ENCODE measurements around the gene FSTL4.

The FSTL4 gene

DNA sequence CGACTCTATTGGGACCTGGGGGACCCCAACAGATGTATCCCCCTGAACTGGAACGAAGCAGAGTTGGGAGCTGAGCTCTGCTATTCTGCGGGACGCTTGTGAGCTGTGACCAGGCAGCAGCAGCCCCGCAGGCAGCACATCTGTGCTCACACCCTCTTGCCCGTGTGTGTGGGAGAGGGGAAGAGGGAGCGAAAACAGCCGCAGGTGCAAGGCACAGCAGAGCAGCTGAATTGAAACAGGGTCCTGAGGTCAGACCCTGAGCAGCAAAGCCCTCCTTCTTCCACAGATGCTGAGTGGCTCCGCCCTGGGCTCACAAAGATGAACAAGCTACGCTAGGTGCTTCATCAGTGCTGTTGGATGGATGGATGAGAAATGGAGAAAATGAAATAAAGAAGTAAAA is 361.8 kb downstream of the FSTL4 start:
- Mint-ChIP-seq H3K9me3 (no peaks in the 10 kb centered on the region), H3K4me1 (ENCODE audit: low read depth) (peaks cover under 1% of the 10 kb centered on the region), H3K36me3 (ENCODE audit: low read depth) (no peaks in the 10 kb centered on the region), H3K4me3 (no peak overlapping the region), H3K27me3 (ENCODE audit: low read depth) (no peaks in the 10 kb centered on the region), H3K27ac (no peak overlapping the region)

- no peaks in the 10 kb centered on the region for H3K27me3 Mint-ChIP-seq (ENCODE audit: low read depth)
- no peaks in the 10 kb centered on the region for H3K36me3 Mint-ChIP-seq (ENCODE audit: low read depth)
- H3K4me3 Mint-ChIP-seq = no peak overlapping the region
- H3K4me1 Mint-ChIP-seq (ENCODE audit: low read depth) = peaks cover 4% of the 10 kb centered on the region
- H3K27ac Mint-ChIP-seq = no peak overlapping the region
- H3K9me3 Mint-ChIP-seq = no peaks in the 10 kb centered on the region
Measured at GRCh38 chr5:133249593-133249992, 362.7 kb downstream of the FSTL4 start.

- Mint-ChIP-seq H3K4me1 (ENCODE audit: low read depth) (peaks cover 13% of the 10 kb centered on the region), H3K27me3 (ENCODE audit: low read depth) (no peaks in the 10 kb centered on the region), H3K36me3 (ENCODE audit: low read depth) (no peaks in the 10 kb centered on the region), H3K4me3 (no peak overlapping the region), H3K27ac (no peak overlapping the region), H3K9me3 (no peaks in the 10 kb centered on the region)
Measured at GRCh38 chr5:133247881-133248624, 364.3 kb downstream of the FSTL4 start.

- Mint-ChIP-seq H3K27ac (no peak overlapping the region), H3K4me3 (no peak overlapping the region), H3K9me3 (no peaks in the 10 kb centered on the region), H3K36me3 (ENCODE audit: low read depth) (no peaks in the 10 kb centered on the region), H3K27me3 (ENCODE audit: low read depth) (no peaks in the 10 kb centered on the region), H3K4me1 (ENCODE audit: low read depth) (peaks cover 13% of the 10 kb centered on the region)
Measured at GRCh38 chr5:133247151-133247709, 365.1 kb downstream of the FSTL4 start.

DNA sequence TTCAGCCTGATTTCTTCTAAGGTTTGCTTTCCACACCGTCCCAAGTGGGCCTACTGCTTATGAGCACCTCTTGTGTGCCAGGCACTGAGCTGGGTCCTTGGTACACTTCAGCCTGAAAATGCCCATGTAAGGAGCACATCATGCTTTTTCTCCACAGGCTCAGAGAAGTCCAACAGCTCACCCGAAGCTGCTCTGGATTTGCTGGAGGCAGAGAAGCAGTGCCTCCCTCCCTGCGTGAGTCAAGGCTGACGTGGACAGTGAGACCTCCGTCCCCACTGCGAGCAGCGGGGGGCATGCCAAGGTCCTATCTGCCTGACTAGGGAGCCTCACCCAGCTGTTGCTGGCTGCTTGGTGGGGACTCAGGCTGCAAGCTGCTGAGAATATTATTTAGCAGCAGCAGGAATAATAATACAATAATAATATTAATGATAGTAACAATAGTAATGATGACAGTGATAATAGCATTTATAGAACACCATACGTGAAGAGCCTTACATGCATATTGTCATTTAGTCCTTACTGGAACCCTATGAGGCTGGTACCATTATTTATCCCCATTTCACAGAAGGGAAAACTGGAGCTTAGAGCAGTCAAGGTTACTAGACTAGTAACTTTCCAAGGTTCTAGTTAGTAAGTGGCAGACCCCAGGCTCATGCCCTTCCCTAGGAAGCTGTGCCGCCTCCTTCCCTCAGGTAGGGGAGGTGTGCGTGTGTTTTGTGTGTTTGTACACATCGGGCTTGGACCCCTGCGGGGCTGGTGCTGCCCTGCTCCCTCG is 365.8 kb downstream of the FSTL4 start:
- Mint-ChIP-seq H3K27ac (no peak overlapping the region), H3K4me1 (ENCODE audit: low read depth) (peaks cover 13% of the 10 kb centered on the region), H3K36me3 (ENCODE audit: low read depth) (no peaks in the 10 kb centered on the region), H3K4me3 (no peak overlapping the region), H3K27me3 (ENCODE audit: low read depth) (no peaks in the 10 kb centered on the region), H3K9me3 (no peaks in the 10 kb centered on the region)

DNA sequence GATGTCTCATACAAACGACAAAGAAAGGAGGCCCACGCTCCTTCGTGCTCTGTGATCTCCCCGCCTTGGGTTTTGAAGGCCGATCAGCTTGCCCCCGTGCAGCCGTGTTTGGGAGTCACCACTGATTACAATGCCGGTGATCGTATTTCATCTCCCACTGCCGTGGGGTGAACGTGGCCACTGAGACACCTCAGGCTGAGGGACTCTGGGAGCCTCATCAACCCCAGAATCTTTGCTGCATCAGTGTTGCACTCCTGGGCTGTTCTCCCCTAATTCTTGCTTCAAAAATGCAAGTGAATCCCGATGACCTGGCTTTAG is 366.3 kb downstream of the FSTL4 start:
- no peaks in the 10 kb centered on the region for H3K9me3 Mint-ChIP-seq
- peaks cover 13% of the 10 kb centered on the region for H3K4me1 Mint-ChIP-seq (ENCODE audit: low read depth)
- H3K4me3 Mint-ChIP-seq = no peak overlapping the region
- no peaks in the 10 kb centered on the region for H3K36me3 Mint-ChIP-seq (ENCODE audit: low read depth)
- no peaks in the 10 kb centered on the region for H3K27me3 Mint-ChIP-seq (ENCODE audit: low read depth)
- no peak overlapping the region for H3K27ac Mint-ChIP-seq

DNA sequence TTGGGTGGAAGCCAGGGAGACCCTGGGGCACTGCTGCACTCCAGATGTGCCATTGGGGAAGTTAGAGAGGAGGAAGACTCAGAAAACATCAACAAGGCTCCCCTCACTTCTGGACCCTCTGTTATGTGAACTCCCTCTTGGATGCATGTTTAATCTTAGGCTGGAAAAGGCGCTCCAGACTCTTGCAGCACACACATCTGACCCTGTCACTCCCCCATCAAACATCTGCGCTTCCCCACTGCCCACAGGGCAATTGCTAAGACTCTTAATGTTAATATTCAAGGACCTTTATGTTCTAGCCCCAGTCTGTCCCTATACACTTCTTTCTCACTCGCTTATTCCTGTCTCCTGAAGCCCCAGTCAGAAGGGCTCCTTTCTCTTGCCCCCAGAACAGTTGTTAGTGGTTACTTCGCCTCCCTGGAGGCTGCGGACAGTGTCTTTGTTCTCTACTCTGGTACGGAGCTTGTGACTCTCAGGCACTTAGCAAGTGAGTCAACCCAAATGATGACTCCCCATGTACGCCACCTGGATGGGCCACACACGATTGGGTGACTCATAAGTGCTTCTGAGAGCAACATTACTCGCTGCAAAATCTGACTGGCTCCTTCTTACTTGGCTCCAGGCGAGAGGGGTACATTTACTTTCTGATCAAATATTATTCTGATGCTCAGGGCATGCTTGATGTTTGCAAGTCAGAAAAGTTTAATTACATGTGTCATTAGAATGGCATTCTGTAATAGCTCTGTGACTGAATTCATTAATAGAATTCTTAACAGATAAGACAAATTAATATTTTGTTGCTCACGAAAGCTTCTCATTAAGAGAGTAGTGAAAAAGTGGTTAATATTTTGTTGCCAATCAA is 366.9 kb downstream of the FSTL4 start:
- no peaks in the 10 kb centered on the region for H3K36me3 Mint-ChIP-seq (ENCODE audit: low read depth)
- H3K4me1 Mint-ChIP-seq (ENCODE audit: low read depth) = peaks cover 16% of the 10 kb centered on the region
- H3K27me3 Mint-ChIP-seq (ENCODE audit: low read depth) = no peaks in the 10 kb centered on the region
- H3K4me3 Mint-ChIP-seq = no peak overlapping the region
- H3K27ac Mint-ChIP-seq = peak overlapping the region; percentile 54
- no peaks in the 10 kb centered on the region for H3K9me3 Mint-ChIP-seq

- Mint-ChIP-seq H3K27ac (peak overlapping the region; percentile 74), H3K27me3 (ENCODE audit: low read depth) (no peaks in the 10 kb centered on the region), H3K9me3 (no peaks in the 10 kb centered on the region), H3K4me3 (no peak overlapping the region), H3K36me3 (ENCODE audit: low read depth) (no peaks in the 10 kb centered on the region), H3K4me1 (ENCODE audit: low read depth) (peaks cover 16% of the 10 kb centered on the region)
Measured at GRCh38 chr5:133244242-133244641, 368.1 kb downstream of the FSTL4 start.

- H3K9me3 Mint-ChIP-seq = no peaks in the 10 kb centered on the region
- H3K27me3 Mint-ChIP-seq (ENCODE audit: low read depth) = no peaks in the 10 kb centered on the region
- H3K27ac Mint-ChIP-seq = no peak overlapping the region
- peaks cover 16% of the 10 kb centered on the region for H3K4me1 Mint-ChIP-seq (ENCODE audit: low read depth)
- no peaks in the 10 kb centered on the region for H3K36me3 Mint-ChIP-seq (ENCODE audit: low read depth)
- H3K4me3 Mint-ChIP-seq = no peak overlapping the region
Measured at GRCh38 chr5:133243196-133243595, 369.1 kb downstream of the FSTL4 start.

DNA sequence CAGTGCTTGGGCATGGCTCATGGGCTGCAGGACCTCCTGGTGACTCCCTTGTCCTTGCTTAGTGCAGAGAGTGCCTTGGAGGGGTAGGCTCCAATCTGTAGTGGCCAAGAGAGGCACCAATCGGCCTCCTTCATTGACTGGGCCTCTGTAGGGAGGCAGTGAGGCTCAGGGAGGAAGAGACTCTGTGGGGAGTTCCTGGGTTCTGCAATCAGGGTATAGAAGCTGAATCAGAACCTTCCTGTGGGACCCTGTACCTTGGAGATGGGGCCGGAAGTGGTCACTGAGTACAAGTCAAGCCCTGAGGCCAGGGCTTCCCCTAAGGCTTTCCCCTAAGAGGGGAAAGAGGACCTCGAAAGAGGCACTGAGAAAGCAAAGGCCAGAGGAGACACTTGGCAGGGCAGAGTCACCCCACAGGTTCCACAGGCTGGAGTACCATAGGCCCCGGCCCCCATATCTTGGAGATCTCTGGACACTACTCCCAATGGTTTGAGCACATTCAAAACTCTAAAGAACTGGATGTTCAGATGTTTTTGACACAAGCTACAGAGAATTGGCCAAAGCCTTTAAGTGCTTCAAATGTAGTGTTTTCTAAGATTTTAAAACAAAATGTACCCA is 370.0 kb downstream of the FSTL4 start:
- no peak overlapping the region for H3K4me3 Mint-ChIP-seq
- H3K9me3 Mint-ChIP-seq = no peaks in the 10 kb centered on the region
- H3K36me3 Mint-ChIP-seq (ENCODE audit: low read depth) = no peaks in the 10 kb centered on the region
- H3K27ac Mint-ChIP-seq = no peak overlapping the region
- peaks cover 16% of the 10 kb centered on the region for H3K4me1 Mint-ChIP-seq (ENCODE audit: low read depth)
- H3K27me3 Mint-ChIP-seq (ENCODE audit: low read depth) = no peaks in the 10 kb centered on the region

DNA sequence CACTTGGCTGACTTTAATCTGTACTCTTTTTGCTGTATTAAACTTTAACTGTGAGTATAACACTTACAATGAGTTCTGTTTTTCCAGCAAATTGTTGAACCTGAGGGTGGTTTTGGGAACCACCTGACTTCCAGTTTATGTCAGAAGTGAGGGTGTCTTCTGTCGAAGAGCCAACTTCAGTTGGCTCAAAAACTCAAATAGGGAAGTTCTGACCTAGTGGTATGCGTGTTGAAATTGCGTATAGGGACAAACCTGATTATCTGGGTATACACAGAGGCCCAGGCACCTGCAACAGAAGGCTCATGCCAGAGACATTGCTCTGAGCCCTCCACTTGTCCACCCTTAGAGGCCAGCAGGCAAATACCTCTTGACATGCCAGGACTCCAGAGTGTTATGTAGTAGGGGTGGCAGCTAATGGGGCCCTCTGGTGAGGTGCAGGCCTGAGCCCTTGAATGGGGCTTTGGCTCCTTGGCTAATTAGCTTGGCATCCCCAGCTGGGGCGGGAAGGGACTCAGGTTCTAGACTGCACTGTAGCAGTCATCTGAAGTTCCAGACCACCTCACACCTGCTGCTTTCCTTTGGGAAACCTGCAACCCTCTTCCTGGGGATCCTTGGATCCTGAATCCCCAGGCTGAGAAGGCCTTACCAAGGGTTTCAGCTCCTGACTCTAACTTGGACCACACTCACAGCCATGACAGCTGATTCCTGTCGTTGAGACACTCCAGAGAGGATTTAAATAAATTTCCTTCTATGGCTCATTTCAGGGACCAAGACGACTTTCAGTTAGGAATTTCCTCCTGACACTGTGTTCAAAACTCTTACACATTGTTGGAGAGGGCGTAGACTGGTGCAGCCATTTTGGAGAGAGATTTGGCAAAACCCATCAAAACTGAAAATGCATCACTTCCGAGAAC is 370.9 kb downstream of the FSTL4 start:
- no peaks in the 10 kb centered on the region for H3K9me3 Mint-ChIP-seq
- no peak overlapping the region for H3K27ac Mint-ChIP-seq
- no peaks in the 10 kb centered on the region for H3K27me3 Mint-ChIP-seq (ENCODE audit: low read depth)
- no peaks in the 10 kb centered on the region for H3K36me3 Mint-ChIP-seq (ENCODE audit: low read depth)
- no peak overlapping the region for H3K4me3 Mint-ChIP-seq
- H3K4me1 Mint-ChIP-seq (ENCODE audit: low read depth) = peaks cover 16% of the 10 kb centered on the region

- H3K27ac Mint-ChIP-seq = no peak overlapping the region
- H3K4me1 Mint-ChIP-seq (ENCODE audit: low read depth) = peaks cover 16% of the 10 kb centered on the region
- H3K27me3 Mint-ChIP-seq (ENCODE audit: low read depth) = no peaks in the 10 kb centered on the region
- no peaks in the 10 kb centered on the region for H3K9me3 Mint-ChIP-seq
- no peak overlapping the region for H3K4me3 Mint-ChIP-seq
- H3K36me3 Mint-ChIP-seq (ENCODE audit: low read depth) = no peaks in the 10 kb centered on the region
Measured at GRCh38 chr5:133240425-133241091, 371.8 kb downstream of the FSTL4 start.

Measured in T-helper 1 cell treated with Interleukin-12 subunit alpha and Interleukin-12 subunit beta and Interleukin-4 antibody, amounts not matched to agents 30 μg/mL and 1 μg/mL, for 36 hours (primary cell).